Skeletal muscle satellite cell (primary cell): Measurements from ENCODE around the gene CHST11.

ENCODE experiments used
- H3K27me3 ChIP-seq: 2 replicates; pipeline ENCODE4 v1.7.0; 2013; ENCODE audit warnings: low read length; ENCODE audit not compliant: control insufficient read depth, insufficient read depth
- H3K36me3 ChIP-seq: 2 replicates; pipeline ENCODE4 v1.7.0; 2013; ENCODE audit warnings: mild to moderate bottlenecking, control low read depth, low read length; ENCODE audit not compliant: insufficient read depth
- H3K4me1 ChIP-seq: 2 replicates; pipeline ENCODE4 v1.7.0; 2013; ENCODE audit warnings: low read length; ENCODE audit not compliant: control insufficient read depth, insufficient read depth
- H3K4me2 ChIP-seq: 2 replicates; pipeline ENCODE4 v1.7.0; 2013; ENCODE audit warnings: mild to moderate bottlenecking, low read length
- H3K4me3 ChIP-seq: 2 replicates; pipeline ENCODE4 v1.7.0; 2013; ENCODE audit warnings: low read length
- H3K9ac ChIP-seq: 2 replicates; pipeline ENCODE4 v1.7.0; 2013; ENCODE audit warnings: mild to moderate bottlenecking, low read depth, low read length, moderate library complexity
- H3K9me3 ChIP-seq: replicated peaks from 2 replicates; pipeline ENCODE4 v1.7.0; 2013; ENCODE audit warnings: mild to moderate bottlenecking, control low read depth, low read length

The CHST11 gene

DNA sequence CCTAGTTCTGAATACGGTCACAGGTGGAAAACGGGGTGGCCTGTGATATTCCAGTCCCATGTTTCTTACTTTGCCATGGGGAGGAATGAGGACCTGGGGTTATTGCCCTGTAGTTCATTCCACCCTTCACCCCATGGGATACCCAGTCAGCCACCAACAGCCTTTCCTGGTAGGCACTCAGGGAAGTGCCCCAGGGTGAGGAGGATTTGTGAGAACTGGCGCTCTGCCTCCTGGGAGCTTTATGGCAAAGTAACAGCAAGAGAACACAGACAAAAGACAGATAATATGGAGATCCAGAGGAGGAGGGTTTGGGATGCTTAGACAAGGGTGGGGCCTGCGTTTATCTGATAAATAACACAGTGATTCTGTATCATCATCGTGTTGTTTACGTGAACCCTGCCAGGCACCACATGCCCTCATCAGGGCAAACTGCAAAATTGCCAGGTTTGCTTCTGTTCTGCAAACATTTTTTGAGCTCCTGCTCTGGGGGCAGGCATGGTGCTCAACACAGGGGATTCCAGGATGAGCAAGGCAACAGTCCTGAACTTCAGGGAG, 277.9 kb downstream of the CHST11 start:
- H3K27me3 ChIP-seq: no peaks in the 10 kb centered on the region
- no peaks in the 10 kb centered on the region for H3K9me3 ChIP-seq
- no peaks in the 10 kb centered on the region for H3K36me3 ChIP-seq
- no peaks in the 10 kb centered on the region for H3K4me1 ChIP-seq
- no peak overlapping the region for H3K4me3 ChIP-seq
- H3K9ac ChIP-seq: no peak overlapping the region
- H3K4me2 ChIP-seq: no peak overlapping the region

DNA sequence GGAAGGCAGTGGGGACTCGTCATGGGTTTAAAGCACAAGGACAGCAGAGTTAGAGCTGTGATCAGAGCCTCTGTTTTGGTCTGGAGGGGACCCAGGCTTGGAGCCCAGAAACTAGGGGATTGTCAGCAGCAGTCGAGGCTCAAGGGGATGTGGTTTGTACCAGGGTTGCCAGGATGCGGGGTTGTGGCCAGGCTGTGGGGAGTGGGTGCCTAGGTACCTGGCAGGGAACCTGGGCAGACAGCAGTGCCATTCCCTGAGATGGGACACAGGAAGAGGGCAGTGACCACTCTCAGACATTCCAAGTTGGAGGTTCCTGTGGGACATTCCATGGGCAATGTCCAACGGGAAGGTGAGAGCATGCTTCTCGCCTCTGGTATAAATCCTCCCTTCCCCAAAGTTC, 279.1 kb downstream of the CHST11 start:
- Histone ChIP-seq H3K36me3 (no peaks in the 10 kb centered on the region), H3K9me3 (no peaks in the 10 kb centered on the region), H3K4me3 (no peak overlapping the region), H3K4me2 (no peak overlapping the region), H3K27me3 (no peaks in the 10 kb centered on the region), H3K4me1 (no peaks in the 10 kb centered on the region), H3K9ac (no peak overlapping the region)

DNA sequence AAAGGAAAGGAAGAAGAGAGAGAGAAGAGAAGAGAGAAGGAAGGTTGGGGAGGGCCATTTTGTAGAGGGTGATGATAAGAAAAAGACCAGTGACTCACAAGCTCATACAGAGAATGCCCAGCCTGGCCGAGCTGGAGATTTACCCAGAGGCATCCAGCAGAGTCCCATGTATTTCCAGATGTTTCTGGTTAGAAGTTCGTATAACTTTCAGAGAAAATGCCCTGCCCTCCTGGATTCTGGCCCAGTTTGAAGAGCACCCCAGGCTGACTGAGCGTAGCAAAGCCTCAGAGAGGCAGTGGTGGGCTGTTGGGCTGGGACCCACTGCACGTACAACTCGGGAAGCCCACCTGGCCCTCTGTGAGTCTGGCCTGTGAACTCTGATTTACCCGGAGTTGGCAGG, 279.6 kb downstream of the CHST11 start:
- Histone ChIP-seq H3K36me3 (no peaks in the 10 kb centered on the region), H3K9ac (no peak overlapping the region), H3K4me3 (no peak overlapping the region), H3K4me1 (no peaks in the 10 kb centered on the region), H3K9me3 (no peaks in the 10 kb centered on the region), H3K4me2 (no peak overlapping the region), H3K27me3 (no peaks in the 10 kb centered on the region)

DNA sequence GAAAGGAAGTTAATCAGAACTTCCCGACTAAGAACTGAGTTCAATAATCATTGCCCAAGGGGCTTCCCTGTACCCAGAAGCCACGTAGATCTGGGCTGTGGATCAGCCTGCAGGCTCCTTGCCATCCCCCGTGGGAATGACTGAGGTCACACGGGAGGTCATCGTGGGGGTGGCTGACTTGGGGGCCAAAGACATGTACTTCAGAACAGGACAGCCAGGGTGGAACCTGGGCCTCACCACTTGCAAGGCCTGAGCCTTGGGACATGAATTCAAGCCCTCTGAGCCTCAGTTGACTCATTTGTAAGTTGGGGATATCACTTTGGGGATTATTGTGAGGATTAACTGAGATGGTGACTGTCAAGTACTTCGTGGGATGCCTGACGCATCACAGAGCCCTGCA, 280.4 kb downstream of the CHST11 start:
- Histone ChIP-seq H3K36me3 (no peaks in the 10 kb centered on the region), H3K4me3 (no peak overlapping the region), H3K27me3 (no peaks in the 10 kb centered on the region), H3K9ac (no peak overlapping the region), H3K9me3 (no peaks in the 10 kb centered on the region), H3K4me1 (no peaks in the 10 kb centered on the region), H3K4me2 (no peak overlapping the region)

DNA sequence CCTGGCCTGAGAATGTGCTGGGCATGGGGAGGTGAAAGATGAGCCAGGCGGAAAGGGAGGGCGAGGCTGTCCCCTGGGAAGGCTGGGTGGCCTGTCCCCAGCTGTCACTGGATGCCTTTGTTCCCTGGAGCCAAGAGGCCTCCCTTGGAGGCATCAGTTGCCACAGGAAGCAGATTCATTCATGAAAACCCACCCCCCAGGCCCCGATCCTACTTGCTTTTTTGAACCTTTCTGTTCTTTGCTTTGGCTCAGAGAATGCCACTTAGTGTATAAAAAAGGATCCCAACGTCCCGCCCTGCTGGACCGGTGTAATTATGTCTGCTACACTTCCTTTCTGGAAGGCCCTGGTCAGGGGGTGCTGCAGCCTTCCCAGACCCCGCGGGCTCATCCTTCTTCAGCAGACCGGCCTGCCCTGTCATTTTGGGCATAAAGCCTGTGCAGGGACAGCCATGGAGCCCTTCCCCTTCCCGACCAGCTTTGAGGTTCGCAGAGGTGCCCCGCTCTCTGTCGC, 281.1 kb downstream of the CHST11 start:
- Histone ChIP-seq H3K9me3 (no peaks in the 10 kb centered on the region), H3K4me3 (no peak overlapping the region), H3K4me1 (no peaks in the 10 kb centered on the region), H3K4me2 (no peak overlapping the region), H3K27me3 (no peaks in the 10 kb centered on the region), H3K36me3 (no peaks in the 10 kb centered on the region), H3K9ac (no peak overlapping the region)

DNA sequence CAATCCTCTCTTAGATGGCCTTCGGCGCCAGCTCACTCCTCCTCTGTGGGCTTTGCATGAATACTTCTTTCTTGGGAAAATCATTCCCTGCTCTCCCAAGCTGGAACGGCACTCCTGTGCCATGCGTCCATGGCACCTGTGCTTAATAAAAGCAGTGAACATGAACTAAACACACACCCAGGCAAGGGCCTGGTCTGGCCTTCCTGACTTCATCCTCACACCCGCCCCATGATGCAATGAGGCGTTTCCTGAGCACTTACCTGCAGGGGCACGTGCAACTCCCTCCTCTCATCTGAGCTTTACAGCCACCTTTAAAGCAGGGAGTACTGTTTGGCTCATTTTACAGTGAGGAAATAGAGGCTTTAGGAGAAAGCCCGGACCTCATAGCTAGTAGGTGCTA, 281.6 kb downstream of the CHST11 start:
- H3K4me1 ChIP-seq: no peaks in the 10 kb centered on the region
- H3K4me3 ChIP-seq: no peak overlapping the region
- no peak overlapping the region for H3K9ac ChIP-seq
- H3K9me3 ChIP-seq: no peaks in the 10 kb centered on the region
- H3K4me2 ChIP-seq: no peak overlapping the region
- H3K27me3 ChIP-seq: no peaks in the 10 kb centered on the region
- H3K36me3 ChIP-seq: no peaks in the 10 kb centered on the region

DNA sequence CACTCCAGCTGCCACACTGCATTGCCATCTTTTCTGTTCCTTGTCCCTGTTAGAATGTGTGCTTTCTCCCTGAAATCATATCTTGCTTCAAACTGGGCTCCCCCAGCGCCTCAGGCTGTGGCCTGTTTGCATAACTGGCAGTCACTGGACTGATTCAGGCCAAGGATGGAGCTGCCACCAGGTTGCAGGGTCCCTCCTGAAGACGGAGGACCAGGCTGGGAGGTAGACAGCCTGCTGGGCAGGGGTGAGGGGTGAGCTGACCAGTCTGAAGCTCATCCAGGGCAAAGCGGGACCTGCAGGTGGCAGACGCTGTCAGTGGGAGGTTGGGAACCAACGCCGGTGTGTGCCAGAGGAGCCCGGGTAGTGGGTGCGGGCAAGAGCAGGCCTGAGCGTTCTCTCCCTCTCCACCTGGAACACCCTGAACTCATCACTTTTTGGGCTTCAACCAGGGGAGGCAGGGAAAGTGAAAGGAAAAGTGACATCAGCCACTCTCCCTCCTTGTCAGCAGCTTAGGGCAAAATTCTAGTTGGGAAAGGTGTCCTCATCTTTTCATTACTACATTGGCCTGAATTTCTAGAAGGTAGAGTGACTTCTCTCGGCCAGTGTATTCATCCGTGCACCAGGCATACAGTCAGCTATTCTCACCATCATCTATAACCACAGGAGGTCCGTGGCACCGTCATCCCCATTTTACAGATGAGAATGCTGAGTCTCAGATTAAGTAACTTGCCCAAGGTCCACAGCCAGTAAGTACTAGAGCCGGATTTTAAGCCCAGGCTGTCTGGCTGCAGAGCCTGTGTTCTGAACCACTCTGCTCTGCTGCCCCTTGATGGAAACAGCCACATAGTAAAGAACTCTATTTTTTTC, 282.3 kb downstream of the CHST11 start:
- Histone ChIP-seq H3K4me3 (no peak overlapping the region), H3K4me2 (no peak overlapping the region), H3K9ac (no peak overlapping the region), H3K36me3 (no peaks in the 10 kb centered on the region), H3K4me1 (no peaks in the 10 kb centered on the region), H3K27me3 (no peaks in the 10 kb centered on the region), H3K9me3 (no peaks in the 10 kb centered on the region)

DNA sequence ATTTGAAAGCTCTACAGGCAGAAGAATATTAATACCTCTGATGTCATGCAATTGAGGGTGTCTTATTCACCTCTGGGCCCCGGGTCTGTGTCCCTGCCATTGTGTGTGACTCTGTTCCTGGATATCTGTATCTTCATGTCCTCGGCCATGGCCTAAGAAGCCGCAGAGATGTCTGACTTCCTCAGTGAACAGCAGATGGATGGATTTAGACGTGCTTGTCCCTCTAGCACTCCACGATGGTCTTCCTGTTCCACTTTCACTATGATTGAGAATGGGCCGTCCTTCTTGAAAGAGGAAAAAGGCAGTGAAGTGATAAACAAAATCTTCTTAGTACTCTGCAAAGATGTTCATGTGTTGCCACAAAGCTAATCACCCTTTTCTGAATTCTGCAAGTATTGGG, 283.9 kb downstream of the CHST11 start:
- Histone ChIP-seq H3K9ac (no peak overlapping the region), H3K4me2 (no peak overlapping the region), H3K9me3 (no peaks in the 10 kb centered on the region), H3K4me3 (no peak overlapping the region), H3K27me3 (no peaks in the 10 kb centered on the region), H3K36me3 (no peaks in the 10 kb centered on the region), H3K4me1 (no peaks in the 10 kb centered on the region)

DNA sequence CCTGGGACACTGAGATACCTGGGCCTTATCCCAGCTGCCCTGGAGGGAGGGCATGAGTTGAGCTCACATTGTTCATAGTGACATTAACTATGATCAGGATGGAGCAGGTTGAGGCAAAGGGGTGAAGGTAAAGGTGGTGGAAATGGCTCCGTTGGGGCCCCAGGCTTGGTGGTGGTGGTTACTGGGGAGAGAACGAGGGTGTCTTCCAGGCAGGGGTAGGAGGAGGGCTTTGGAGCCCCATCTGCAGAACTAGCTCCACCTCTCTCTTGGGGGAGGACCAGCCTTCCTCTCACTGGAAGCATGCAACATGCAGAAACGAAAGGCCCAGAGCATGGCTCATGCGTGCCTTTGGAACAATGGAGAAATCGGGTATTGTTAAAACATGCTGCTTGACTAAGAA, 284.3 kb downstream of the CHST11 start:
- no peaks in the 10 kb centered on the region for H3K9me3 ChIP-seq
- H3K27me3 ChIP-seq: no peaks in the 10 kb centered on the region
- no peak overlapping the region for H3K4me3 ChIP-seq
- no peak overlapping the region for H3K4me2 ChIP-seq
- no peaks in the 10 kb centered on the region for H3K4me1 ChIP-seq
- H3K9ac ChIP-seq: no peak overlapping the region
- H3K36me3 ChIP-seq: no peaks in the 10 kb centered on the region

DNA sequence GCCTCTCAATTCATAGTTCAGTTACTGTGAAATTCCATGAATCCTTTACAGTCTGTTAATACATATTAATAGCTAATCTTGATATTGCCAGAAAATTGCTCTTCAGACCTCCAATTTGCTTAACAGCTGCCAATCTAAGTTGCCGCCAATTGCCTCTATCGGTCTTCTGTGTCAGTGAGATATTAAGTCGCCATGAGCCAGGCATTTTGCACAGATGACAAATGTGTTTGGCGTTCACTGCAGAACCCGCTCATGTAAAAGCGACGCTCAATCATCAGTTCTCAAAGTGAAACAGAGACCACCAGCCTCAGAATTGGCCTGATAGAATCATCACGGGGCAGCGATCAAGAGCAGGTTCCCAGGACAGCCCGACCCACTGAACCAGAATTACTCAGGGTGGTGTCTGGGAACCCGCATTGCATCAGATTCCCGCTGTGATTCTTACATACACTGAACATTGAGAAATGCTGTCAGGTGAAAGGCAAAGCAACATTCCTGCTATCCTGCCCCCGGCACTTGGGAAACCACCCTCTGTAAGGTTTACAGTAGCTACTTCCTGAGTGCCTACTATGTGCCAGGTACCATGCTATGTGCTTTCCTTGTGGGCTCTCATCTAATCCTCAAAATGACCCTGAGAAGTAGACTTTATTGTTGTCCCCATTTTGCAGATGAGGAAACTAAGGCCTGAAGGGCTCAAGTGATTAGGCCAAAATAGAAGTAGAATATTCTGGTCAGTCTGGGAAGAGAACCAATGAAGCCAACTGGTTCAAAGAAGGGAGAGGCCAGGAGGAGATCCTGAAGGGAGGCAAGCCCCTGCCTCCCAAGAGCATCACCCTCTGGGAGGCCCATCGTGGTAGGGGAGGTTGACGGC, 285.0 kb downstream of the CHST11 start:
- Histone ChIP-seq H3K9me3 (no peaks in the 10 kb centered on the region), H3K9ac (no peak overlapping the region), H3K4me2 (no peak overlapping the region), H3K4me3 (no peak overlapping the region), H3K36me3 (no peaks in the 10 kb centered on the region), H3K4me1 (no peaks in the 10 kb centered on the region), H3K27me3 (no peaks in the 10 kb centered on the region)

DNA sequence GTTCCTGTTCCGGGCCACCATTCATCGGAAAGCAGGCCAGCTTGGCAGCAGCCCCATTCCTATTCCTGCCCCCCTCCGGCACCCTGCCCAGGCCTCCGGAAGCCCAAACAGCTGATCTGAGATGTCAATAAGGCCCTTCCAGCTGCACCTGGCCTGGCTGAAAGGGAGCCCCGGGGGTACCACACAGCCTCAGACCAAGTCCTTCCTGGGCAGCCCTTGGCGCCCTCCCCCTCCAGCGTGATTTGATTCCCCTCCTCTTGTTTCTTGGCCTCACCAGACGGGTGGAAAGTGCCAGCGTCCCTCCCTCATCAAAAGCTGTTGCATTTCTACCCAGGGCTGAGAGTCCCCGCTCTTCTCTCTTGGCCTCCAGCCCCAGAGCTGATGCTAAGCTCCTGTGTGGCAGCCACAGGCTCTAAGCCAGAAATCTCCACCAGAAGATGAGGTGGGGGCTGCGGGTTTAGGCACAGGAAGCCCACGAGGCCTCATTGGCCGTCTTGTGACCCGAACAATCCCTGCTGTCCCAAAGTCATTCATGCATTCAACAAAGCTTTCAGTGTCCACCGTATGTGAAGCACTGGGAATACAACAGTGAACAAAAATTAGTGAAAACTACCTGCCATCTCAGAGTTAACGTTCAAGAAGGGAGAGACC, 285.9 kb downstream of the CHST11 start:
- no peaks in the 10 kb centered on the region for H3K9me3 ChIP-seq
- H3K4me1 ChIP-seq: no peaks in the 10 kb centered on the region
- H3K27me3 ChIP-seq: no peaks in the 10 kb centered on the region
- H3K4me3 ChIP-seq: no peak overlapping the region
- H3K4me2 ChIP-seq: no peak overlapping the region
- H3K9ac ChIP-seq: no peak overlapping the region
- H3K36me3 ChIP-seq: no peaks in the 10 kb centered on the region
